ENCODE data around the gene TLE7.

TLE7 gene

DNA sequence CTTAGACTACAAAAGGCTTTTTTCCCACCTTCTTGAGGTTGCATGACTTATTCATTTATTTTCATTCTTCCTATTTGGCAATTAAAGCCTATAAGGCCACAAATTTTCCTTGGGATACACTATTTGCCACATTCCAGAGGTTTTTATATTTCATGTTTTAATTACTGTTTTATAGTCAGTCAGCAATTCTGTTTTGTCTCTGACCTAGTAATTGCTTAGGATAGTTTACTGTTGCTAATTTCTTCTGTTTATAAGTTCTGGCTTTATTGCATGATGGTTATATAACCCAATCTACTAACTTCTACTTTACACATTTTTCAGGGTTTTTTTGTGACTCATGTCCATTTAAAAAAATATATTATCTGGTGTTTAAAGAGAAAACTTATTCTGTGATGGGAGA is 17.7 kb upstream of the TLE7 start:
- Histone ChIP-seq H3K9me3 (replicated peaks; ENCODE audit: insufficient read depth, low read length) (no peaks in the 10 kb centered on the region), H3K36me3 (replicated peaks; ENCODE audit: insufficient read depth, low read length) (no peaks in the 10 kb centered on the region), H3K9ac (ENCODE audit: low read length) (no peak overlapping the region), H3F3A (ENCODE audit: insufficient read depth, low read length) (no peaks in the 10 kb centered on the region), H3K27me3 (replicated peaks; ENCODE audit: insufficient read depth, low read length) (no peaks in the 10 kb centered on the region), H3K4me1 (ENCODE audit: low read length) (no peaks in the 10 kb centered on the region), H2AFZ (ENCODE audit: low read length) (no peak overlapping the region), H3K4me2 (ENCODE audit: low read depth, low read length) (no peak overlapping the region), H3K27ac (ENCODE audit: low read length) (no peak overlapping the region), H3K79me2 (ENCODE audit: low read length) (peaks cover 14% of the 10 kb centered on the region), H3K9me2 (replicated peaks; ENCODE audit: insufficient read depth, low read length) (no peaks in the 10 kb centered on the region), H4K20me1 (ENCODE audit: insufficient read depth, low read length) (no peaks in the 10 kb centered on the region), H3K4me3 (ENCODE audit: low read length) (no peak overlapping the region)
- no peak for DNase-seq
- TF ChIP-seq, protein P1, sequence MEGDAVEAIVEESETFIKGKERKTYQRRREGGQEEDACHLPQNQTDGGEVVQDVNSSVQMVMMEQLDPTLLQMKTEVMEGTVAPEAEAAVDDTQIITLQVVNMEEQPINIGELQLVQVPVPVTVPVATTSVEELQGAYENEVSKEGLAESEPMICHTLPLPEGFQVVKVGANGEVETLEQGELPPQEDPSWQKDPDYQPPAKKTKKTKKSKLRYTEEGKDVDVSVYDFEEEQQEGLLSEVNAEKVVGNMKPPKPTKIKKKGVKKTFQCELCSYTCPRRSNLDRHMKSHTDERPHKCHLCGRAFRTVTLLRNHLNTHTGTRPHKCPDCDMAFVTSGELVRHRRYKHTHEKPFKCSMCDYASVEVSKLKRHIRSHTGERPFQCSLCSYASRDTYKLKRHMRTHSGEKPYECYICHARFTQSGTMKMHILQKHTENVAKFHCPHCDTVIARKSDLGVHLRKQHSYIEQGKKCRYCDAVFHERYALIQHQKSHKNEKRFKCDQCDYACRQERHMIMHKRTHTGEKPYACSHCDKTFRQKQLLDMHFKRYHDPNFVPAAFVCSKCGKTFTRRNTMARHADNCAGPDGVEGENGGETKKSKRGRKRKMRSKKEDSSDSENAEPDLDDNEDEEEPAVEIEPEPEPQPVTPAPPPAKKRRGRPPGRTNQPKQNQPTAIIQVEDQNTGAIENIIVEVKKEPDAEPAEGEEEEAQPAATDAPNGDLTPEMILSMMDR (IDR thresholded peaks at IDR 0.05; ENCODE audit: low read length) = no peak
- TF ChIP-seq EZH2phosphoT487 (IDR thresholded peaks at IDR 0.05; ENCODE audit: low read length) (no peak), EZH2 (optimal IDR thresholded peaks at IDR 0.05; ENCODE audit: low read depth, low read length) (no peak)

DNA sequence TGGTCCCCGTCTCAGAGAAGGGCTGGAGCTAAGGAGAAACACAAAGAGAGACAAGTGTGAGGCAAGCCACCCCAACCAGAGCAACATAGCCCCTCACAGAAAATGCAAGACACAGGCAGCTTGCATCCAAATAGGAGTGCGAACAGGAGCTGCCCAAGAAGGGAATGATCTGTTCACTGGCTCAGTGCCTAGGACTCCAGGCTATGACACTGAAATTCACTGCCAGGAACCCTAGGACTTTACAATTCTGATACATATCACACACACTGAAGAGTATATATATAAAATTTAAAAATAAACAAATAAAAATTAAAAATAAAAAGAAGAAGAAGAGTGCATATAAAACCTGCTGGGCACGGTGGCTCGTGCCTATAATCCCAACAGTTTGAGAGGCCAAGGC is 14.9 kb upstream of the TLE7 start:
- no peak overlapping the region for H3K27ac ChIP-seq (ENCODE audit: low read length)
- no peaks in the 10 kb centered on the region for H4K20me1 ChIP-seq (ENCODE audit: insufficient read depth, low read length)
- no peaks in the 10 kb centered on the region for H3K36me3 ChIP-seq (replicated peaks; ENCODE audit: insufficient read depth, low read length)
- peaks cover 12% of the 10 kb centered on the region for H3K79me2 ChIP-seq (ENCODE audit: low read length)
- TF ChIP-seq, protein P1 (IDR thresholded peaks at IDR 0.05; ENCODE audit: low read length) = no peak
- TF ChIP-seq EZH2 (optimal IDR thresholded peaks at IDR 0.05; ENCODE audit: low read depth, low read length) = no peak
- no peak for TF ChIP-seq EZH2phosphoT487 (IDR thresholded peaks at IDR 0.05; ENCODE audit: low read length)
- no peak overlapping the region for H3K4me2 ChIP-seq (ENCODE audit: low read depth, low read length)
- H3K4me3 ChIP-seq (ENCODE audit: low read length) = no peak overlapping the region
- H3K9ac ChIP-seq (ENCODE audit: low read length) = no peak overlapping the region
- H3F3A ChIP-seq (ENCODE audit: insufficient read depth, low read length) = no peaks in the 10 kb centered on the region
- no peak overlapping the region for H2AFZ ChIP-seq (ENCODE audit: low read length)
- H3K4me1 ChIP-seq (ENCODE audit: low read length) = no peaks in the 10 kb centered on the region
- no peak for DNase-seq
- no peaks in the 10 kb centered on the region for H3K9me2 ChIP-seq (replicated peaks; ENCODE audit: insufficient read depth, low read length)
- H3K27me3 ChIP-seq (replicated peaks; ENCODE audit: insufficient read depth, low read length) = no peaks in the 10 kb centered on the region
- H3K9me3 ChIP-seq (replicated peaks; ENCODE audit: insufficient read depth, low read length) = no peaks in the 10 kb centered on the region

DNA sequence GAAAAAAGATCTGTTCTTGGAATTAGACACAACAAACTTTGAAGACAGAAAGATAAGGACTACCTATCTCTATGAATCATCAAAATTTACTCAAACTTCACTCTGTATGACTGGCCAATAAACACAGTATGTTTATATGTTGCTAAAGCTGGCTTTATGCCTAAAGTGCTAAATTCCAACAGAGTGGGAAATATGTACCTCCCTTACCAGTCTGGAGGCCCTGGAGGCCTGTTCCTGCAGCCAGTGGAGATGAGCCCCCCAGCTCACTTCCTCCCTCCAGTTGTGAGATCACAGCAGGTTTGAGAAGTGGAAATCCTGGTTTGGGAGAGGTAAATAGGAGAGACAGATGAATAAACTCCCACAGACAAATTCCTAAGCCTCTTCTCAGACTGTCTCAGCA is 11.2 kb upstream of the TLE7 start:
- Histone ChIP-seq H3K27me3 (replicated peaks; ENCODE audit: insufficient read depth, low read length) (no peaks in the 10 kb centered on the region), H3K36me3 (replicated peaks; ENCODE audit: insufficient read depth, low read length) (peaks cover 18% of the 10 kb centered on the region), H2AFZ (ENCODE audit: low read length) (no peak overlapping the region), H3K27ac (ENCODE audit: low read length) (no peak overlapping the region), H3K4me2 (ENCODE audit: low read depth, low read length) (no peak overlapping the region), H4K20me1 (ENCODE audit: insufficient read depth, low read length) (no peaks in the 10 kb centered on the region), H3K4me1 (ENCODE audit: low read length) (no peaks in the 10 kb centered on the region), H3K4me3 (ENCODE audit: low read length) (no peak overlapping the region), H3K79me2 (ENCODE audit: low read length) (no peaks in the 10 kb centered on the region), H3K9ac (ENCODE audit: low read length) (no peak overlapping the region), H3K9me3 (replicated peaks; ENCODE audit: insufficient read depth, low read length) (no peaks in the 10 kb centered on the region; the same call in 1 of the 2 replicates), H3F3A (ENCODE audit: insufficient read depth, low read length) (no peaks in the 10 kb centered on the region), H3K9me2 (replicated peaks; ENCODE audit: insufficient read depth, low read length) (no peaks in the 10 kb centered on the region)
- TF ChIP-seq EZH2phosphoT487 (IDR thresholded peaks at IDR 0.05; ENCODE audit: low read length) = no peak
- TF ChIP-seq, protein P1 (IDR thresholded peaks at IDR 0.05; ENCODE audit: low read length) = no peak
- no peak for TF ChIP-seq EZH2 (optimal IDR thresholded peaks at IDR 0.05; ENCODE audit: low read depth, low read length)
- no peak for DNase-seq

Data from MM.1S (cell line).